GM15510 (cell line): ENCODE results near the gene APLP2.

Experiments used
- POLR2A ChIP-seq: IDR thresholded peaks from 3 replicates; pipeline ENCODE4 v1.6.1; 2011; ENCODE audit warnings: borderline replicate concordance; ENCODE audit not compliant: insufficient read length; ENCODE audit errors: extremely low read depth

APLP2 gene

DNA sequence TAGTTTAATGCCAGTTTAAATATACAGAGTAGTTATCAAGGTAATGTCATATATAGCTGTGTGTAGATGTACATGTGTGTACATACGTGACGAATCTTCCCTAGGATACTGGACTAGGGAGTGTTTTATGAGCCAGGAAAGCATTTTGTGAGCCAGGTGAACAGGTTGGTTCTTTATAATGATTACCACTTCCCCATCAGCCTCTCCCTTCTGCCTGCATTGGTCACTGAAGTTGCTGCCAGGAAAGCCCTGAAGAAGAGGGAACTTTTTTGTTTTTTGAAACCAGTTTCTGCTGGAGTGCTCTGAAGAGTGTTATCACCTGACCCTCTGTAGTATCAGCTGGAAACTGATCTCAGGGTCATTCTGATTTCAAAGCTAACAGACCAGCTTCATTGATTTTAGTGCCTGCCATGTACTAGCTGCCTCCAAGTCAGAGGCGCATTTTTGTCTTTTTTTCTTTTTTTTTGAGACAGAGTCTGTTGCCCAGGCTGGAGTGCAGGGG, 75.7 kb downstream of the APLP2 start:
- no peak for TF ChIP-seq POLR2A

DNA sequence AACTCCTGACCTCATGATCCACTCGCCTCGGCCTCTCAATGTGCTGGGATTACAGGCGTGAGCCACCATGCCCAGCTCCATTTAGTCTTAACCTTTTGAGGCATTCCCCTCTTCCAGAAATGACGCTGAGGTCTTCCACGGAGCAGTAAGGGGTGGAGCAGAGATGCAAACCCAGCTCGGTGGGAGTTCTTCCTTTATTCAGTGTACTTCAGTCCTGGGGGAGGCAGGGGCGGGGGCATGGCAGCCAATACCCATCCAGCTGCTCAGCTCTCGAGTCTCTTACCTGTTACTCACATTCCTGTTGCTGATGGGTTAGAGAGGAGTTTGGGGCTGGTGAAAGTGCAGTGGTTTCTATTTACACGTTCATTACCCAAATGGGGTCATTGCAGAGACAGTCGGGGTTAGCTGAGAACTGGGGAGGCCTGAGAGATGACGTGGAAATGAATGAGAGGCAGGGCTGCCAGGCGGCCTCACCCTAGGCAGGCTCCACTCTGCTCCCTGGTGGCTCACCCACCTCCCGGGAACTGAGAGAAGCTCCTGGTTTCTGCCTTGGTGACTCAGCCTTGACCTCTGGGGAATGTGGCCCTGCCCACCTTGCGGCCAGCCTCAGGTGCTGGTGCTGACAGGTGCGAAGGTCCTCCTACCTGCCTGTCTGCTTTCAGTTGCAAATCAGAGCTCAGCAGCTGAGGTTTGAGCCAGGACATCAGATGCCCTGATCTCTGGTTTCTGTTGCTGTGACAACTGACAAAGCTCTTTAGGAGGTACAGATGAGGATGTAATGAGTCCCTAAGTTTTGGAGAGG, 76.5 kb downstream of the APLP2 start:
- no peak for TF ChIP-seq POLR2A

DNA sequence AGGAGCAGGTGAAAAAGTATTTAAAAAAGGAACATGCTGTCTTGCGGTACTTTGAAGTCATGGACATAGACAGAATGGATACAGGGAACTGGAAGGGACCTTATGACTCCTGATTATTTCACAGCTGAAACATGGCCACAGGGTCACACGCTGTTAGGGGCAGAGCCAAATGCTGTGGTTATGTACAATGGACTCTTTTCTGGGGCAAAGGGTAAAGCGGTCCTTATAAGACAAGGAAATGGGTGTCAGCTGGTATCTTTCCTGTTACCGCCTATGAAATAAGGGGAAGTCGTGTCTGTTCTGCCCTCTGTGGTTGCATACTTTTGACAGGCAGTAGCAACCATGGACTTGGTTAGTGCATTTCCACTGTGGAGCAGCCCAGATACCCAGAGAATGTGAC, 77.1 kb downstream of the APLP2 start:
- no peak for TF ChIP-seq POLR2A

DNA sequence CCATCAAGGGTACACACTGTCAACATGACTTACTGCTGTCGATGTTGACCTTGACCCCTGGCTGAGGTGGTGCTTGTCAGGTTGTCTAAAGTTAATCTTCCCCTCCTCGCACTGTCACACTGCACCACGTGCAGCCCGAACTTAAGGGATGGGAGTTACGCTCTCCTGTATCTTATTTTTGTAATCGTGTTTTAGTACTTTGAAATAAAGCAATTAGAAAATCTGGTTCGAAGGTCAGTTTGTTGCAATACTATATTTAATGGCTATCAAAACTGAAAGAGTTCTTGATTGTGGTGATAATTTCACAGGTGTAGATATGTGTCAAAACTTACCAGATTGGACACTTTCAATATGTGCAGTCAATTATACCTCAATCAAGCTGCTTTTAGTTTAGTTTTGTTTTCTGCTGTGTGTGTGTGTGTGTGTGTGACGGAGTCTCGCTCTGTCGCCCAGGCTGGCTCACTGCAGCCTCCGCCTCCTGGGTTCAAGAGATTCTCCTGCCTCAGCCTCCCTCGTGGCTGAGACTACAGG, 79.2 kb downstream of the APLP2 start:
- TF ChIP-seq POLR2A, result no peak

DNA sequence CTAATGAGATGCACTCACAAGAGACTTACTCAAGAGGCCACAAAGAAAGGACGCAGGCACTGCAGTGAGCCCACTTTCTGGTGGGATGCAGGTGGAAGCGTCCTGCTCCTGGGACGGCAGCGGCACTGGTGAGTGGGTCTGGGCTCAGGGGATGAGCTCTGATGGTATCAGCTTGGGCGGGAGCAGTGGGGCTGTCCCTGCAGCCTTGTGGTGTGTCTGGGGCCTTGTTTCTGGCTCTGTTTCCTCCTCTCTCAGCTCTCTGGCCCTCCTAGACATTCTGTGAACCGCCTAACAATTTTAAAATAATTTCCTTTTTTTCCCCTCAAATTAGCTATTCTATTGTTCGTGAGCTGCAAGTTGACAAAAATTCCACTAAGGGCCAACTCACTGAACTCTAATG, 81.1 kb downstream of the APLP2 start:
- TF ChIP-seq POLR2A, result no peak

DNA sequence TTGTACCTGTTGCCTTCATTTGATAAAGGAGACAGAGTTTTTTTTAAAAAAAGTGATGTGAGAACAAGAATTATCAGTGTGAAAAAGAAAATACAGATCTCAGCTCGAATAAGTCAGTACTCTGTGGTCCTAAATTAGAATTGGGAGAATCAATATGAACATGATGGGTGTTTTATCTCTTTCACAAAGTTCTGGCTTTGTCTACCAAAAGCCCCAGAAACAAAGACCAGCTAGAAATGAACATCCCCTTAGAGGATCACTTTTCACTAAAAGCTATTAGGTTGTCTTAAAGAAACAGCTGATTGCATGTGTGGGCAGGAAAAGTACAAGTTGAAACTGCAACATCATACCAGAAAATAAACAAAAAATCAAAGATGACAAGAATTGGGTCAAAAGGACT, 81.5 kb downstream of the APLP2 start:
- TF ChIP-seq POLR2A, result no peak

DNA sequence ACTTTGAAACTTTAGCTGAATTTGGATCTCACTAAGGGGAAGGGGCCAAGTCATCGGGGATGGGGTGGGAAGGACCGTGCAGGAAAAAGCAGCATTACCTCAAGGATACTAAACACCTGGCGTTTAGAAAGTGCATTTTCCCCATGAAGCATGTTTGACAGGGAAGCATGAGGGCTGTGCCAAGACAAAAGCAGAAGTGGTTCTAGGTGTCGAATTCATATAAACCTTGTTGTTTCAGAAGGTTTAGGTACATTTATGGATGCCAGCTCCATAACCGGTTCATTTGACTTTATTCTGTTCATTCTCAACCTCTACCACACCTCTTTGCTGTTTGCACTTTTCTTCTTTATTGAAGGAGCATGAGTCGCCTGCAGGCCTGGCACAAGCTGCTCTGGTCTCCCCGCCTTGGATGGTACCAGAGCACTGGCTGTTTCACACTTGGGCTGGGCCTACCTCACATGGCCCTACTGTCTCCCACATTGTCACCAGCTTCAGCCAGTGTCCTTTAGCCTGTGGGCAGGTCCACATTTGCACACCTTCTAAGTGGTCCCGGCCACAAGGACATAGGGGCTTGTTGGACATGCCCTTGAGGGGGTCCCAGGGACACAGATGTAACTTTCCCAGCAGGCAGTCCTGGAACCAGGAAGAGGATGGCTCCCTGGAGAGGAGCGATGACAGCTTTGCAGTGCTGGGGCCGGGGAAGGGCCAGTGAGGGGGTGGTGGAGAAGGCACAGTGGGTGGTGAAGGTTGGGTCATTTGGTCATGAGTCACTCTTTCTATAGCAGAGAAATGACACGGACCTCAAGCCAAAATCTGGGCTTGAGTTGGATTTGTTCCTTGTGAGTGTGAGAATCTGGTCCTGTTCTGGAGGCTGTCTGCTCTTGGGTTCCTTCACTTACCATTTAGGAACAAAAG, 86.7 kb downstream of the APLP2 start:
- TF ChIP-seq POLR2A, result no peak

DNA sequence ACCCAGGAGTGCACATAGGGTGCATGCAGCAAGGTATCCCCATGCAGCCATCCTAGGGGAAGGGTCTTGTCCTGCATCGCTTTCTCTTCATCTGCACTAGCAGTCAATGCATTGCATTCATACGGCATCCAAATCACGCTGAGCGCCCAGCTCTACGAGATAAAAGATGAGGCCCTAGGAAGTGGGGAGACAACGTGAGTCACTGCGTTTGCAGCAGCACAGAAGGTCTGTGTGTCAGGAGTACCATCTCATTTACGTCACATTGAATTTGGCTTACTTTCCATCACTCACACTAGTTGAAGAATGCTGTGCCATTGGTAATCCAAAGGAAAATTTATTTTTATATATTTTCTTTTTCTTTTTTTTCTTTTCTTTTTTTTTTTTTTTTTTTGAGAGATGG, 87.4 kb downstream of the APLP2 start:
- TF ChIP-seq POLR2A, result no peak

DNA sequence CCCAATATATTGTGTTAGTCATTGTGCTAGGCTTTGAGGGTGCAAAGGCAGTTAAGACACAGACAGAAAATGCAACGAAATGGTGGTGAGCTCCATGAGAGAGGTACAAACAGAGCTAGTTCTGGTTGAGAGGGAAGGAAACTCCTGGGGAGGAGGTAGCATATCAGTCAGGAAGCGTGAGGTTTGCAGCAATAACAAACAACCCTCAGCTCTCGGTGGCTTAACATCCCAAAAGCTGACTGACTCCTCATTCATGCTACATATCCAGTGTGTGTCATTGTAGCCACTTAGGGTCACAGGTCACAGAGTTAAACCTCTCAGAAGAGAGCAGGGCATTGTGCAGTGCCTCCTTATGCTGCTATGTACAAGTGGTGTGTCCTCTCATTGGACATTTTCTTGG, 88.1 kb downstream of the APLP2 start:
- TF ChIP-seq POLR2A, result no peak

DNA sequence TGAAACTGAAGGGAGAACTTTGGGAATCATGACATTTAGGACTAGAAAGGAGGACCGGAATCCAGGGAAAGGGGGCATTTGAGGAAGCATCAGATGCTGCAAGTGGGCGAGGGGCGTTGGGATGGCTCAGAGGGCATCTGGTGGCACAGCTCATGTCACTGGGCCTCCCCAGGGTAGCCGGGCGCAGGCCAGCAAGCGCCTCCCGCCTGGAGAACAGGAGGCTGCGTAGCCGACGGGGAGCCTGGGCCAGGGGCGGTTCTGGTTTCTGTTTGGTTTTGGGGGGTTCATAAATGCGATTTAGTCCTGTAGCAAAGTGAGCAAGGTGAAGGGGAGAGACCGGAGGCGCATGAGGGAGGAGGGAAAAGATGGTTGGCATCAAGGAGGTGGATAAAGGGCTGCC, 89.4 kb downstream of the APLP2 start:
- TF ChIP-seq POLR2A, result no peak

DNA sequence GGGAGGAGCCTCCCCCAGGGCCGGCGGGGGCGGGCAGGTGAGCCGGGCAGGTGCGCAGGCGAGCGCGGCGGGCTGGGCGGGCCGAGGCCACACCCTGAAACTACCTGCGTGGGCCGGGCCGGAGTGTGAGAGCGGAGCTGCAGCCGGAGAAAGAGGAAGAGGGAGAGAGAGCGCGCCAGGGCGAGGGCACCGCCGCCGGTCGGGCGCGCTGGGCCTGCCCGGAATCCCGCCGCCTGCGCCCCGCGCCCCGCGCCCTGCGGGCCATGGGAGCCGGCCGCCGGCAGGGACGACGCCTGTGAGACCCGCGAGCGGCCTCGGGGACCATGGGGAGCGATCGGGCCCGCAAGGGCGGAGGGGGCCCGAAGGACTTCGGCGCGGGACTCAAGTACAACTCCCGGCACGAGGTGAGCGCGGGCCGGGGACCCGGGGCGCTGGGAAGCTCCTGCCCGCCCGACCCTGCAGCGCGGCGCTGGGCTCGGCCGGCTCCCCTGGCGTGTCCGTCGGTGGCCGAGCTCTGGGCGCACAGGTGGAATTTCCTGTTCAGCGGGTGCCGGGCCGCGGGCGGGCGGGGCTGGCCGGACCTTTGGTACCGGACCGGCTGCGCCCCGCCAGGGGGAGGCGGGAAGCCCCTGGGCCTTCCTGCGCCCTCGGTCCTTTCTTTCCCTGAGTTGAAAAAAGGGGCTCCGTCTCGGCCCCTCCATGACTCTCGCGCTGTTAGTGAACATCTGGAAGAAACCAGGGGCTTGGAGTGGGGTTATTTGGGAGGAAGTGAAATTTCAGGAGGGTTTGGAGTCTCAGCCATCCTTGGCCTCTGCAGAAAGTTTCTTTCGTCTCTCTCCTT, 90.2 kb downstream of the APLP2 start, which contains the start of gene ST14:
ST14 (plus strand) TSS at position 126 of the 841 bp plus-strand sequence; CDS start at position 324, 198 bp downstream.
- no peak for TF ChIP-seq POLR2A

DNA sequence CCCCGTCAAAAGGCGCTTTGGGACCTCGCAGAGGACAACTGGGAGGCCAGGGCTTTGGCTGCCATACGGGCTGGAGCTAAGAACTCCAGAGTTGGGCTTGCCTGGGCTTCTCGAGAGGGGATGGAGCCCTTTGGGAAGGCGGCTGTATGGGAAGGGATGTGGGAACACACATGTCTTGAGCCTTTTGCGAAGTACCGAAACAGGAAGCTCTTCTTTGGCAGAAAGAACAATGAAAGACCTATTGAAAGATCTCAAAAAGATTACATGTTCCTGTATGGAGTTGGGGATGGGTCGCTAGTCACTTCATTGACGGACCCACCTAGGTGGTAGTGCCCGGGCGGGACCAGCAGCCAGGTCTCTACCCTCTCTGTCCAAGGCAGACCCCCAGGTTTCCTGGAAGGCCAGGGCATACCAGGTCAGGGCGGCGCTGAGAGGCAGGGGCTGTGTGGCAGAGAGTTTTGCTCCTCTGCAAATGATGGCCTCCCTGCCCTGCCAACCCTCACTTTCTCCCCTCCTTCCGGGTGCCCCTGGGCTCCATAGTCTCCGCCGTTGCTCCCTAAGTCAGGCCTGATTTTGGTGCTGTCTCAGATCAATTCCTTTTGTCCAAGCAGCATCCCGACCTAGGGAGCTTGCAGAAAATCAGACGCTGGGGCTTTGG, 90.9 kb downstream of the APLP2 start:
- no peak for TF ChIP-seq POLR2A

DNA sequence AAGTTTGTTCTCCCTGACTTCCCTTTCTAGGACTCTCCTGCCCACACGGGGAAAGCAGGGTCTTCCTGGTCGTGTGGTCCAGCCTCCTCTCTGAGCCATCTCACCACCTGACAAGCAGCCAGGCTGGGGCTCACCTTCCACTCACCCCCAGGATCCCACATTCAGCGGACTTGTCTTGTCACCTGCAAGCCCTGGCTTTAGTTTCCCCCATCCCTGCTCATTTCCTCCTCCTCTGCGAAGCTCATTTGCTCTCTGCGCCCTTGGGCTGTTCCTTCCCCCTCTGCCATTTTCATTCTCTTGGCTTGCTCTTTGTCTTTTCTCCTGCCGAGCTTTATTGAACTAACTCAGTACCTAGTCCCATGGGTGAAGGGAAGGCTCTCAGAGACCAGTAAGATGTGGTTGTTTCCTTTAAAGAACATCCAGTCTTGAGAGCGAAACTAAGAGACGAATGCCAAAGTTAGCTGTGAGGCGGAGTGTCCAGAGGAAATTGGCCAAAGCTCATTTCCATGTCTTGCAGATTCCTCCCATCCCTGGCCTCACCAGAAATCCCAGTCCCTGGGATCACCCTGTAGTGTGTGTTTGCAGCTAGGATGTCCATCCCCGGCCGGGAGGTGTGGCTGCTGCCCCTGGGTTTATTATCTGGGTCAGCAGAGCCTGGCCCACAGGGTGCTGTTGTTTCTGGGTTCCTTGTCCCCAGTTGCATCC, 91.9 kb downstream of the APLP2 start:
- TF ChIP-seq POLR2A, result no peak

DNA sequence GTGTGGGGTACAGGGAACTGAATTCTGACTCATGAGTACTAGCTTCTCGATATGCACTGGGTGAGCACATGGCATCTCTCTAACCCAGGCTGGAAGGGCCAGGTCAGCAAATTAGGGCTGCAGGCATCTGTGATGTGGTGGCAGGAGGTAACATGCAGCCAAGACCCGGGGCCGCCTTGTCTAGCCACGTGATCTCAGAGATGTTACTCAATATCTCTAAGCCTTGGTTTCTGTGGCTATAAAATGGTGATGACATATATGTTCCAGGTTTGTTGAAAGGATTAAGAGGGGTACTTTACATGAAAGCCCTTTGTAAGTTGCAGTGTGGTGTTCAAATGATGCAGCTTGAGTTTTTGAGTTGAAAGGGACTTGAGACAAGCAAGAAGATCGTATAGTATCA, 93.0 kb downstream of the APLP2 start:
- TF ChIP-seq POLR2A, result no peak
